Endothelial cell (in vitro differentiated cells): ENCODE data around the gene HUNK. TPM values are rescaled to one million over a fixed set of nuclear protein-coding genes. Genes with fewer than 3 reads are reported as not detected.

Experiments used
- DNase-seq: peaks from one replicate; pipeline ENCODE4 v3.0.0; 2021; ENCODE audit warnings: low spot score
- H3K27ac Mint-ChIP-seq: one replicate; pipeline ENCODE4 v1.8.0; 2021; ENCODE audit warnings: mixed read lengths, inconsistent platforms; ENCODE audit not compliant: unreplicated experiment
- H3K27me3 Mint-ChIP-seq: one replicate; pipeline ENCODE4 v1.8.0; 2021; ENCODE audit warnings: mild to moderate bottlenecking, moderate library complexity, mixed read lengths, inconsistent platforms; ENCODE audit not compliant: unreplicated experiment
- H3K36me3 Mint-ChIP-seq: one replicate; pipeline ENCODE4 v1.8.0; 2021; ENCODE audit warnings: mild to moderate bottlenecking, low read depth, mixed read lengths, inconsistent platforms; ENCODE audit not compliant: unreplicated experiment
- H3K4me1 Mint-ChIP-seq: one replicate; pipeline ENCODE4 v1.8.0; 2021; ENCODE audit warnings: mild to moderate bottlenecking, mixed read lengths, inconsistent platforms; ENCODE audit not compliant: unreplicated experiment
- H3K4me3 Mint-ChIP-seq: one replicate; pipeline ENCODE4 v1.8.0; 2021; ENCODE audit warnings: mild to moderate bottlenecking, mixed read lengths, inconsistent platforms; ENCODE audit not compliant: unreplicated experiment
- H3K9me3 Mint-ChIP-seq: one replicate; pipeline ENCODE4 v1.8.0; 2021; ENCODE audit warnings: mixed read lengths, inconsistent platforms; ENCODE audit not compliant: unreplicated experiment
- CTCF ChIP-seq: fragments of 200-600 bp; sonication (generic); IDR thresholded peaks from one replicate; pipeline ENCODE4 v1.5.0; 2021; ENCODE audit warnings: antibody characterized with exemption; ENCODE audit not compliant: unreplicated experiment
- total RNA-seq: library from RNA; stranded (reverse); fragmentation: NEBNext Ultra II Directional; extraction: Animal tissue kit (Norgen Biotek cat#: 25700); gene quantifications from one replicate; pipeline ENCODE4 v1.2.1, GENCODE V29; 2021; ENCODE audit not compliant: unreplicated experiment

HUNK gene
- total RNA-seq, 1 donor from 2014 or later: 19.3 TPM

GRCh38 chr21:31837618-31838390, 35.0 kb upstream of the HUNK start:
- H3K27me3 Mint-ChIP-seq: peaks cover 2% of the 10 kb centered on the region
- no peaks in the 10 kb centered on the region for H3K9me3 Mint-ChIP-seq
- no peak for DNase-seq
- no peaks in the 10 kb centered on the region for H3K36me3 Mint-ChIP-seq
- no peak for TF ChIP-seq CTCF
- H3K27ac Mint-ChIP-seq: no peak overlapping the region
- H3K4me3 Mint-ChIP-seq: no peak overlapping the region
- H3K4me1 Mint-ChIP-seq: no peaks in the 10 kb centered on the region

GRCh38 chr21:31838586-31839355, 34.0 kb upstream of the HUNK start:
- peaks cover 3% of the 10 kb centered on the region for H3K27me3 Mint-ChIP-seq
- no peak overlapping the region for H3K4me3 Mint-ChIP-seq
- H3K36me3 Mint-ChIP-seq: no peaks in the 10 kb centered on the region
- no peak for DNase-seq
- no peaks in the 10 kb centered on the region for H3K9me3 Mint-ChIP-seq
- no peaks in the 10 kb centered on the region for H3K4me1 Mint-ChIP-seq
- H3K27ac Mint-ChIP-seq: no peak overlapping the region
- TF ChIP-seq CTCF: no peak

- peaks cover 4% of the 10 kb centered on the region for H3K27me3 Mint-ChIP-seq
- no peaks in the 10 kb centered on the region for H3K36me3 Mint-ChIP-seq
- TF ChIP-seq CTCF: no peak
- no peak overlapping the region for H3K4me3 Mint-ChIP-seq
- DNase-seq: no peak
- H3K4me1 Mint-ChIP-seq: no peaks in the 10 kb centered on the region
- no peak overlapping the region for H3K27ac Mint-ChIP-seq
- H3K9me3 Mint-ChIP-seq: no peaks in the 10 kb centered on the region
Observed at GRCh38 chr21:31844206-31844605, 28.6 kb upstream of the HUNK start.

- no peaks in the 10 kb centered on the region for H3K4me1 Mint-ChIP-seq
- no peak for TF ChIP-seq CTCF
- peaks cover 4% of the 10 kb centered on the region for H3K27me3 Mint-ChIP-seq
- no peaks in the 10 kb centered on the region for H3K9me3 Mint-ChIP-seq
- H3K4me3 Mint-ChIP-seq: no peak overlapping the region
- H3K27ac Mint-ChIP-seq: no peak overlapping the region
- H3K36me3 Mint-ChIP-seq: no peaks in the 10 kb centered on the region
- DNase-seq: no peak
Observed at GRCh38 chr21:31845151-31845729, 27.6 kb upstream of the HUNK start.
